Aorta (tissue), 5 donors: ENCODE measurements around the gene SMARCE1. TPM values are rescaled to one million over a fixed set of nuclear protein-coding genes. Genes with fewer than 3 reads are reported as not detected.
"Not testable (repeated sequence)": the region's sequence is repeated elsewhere in the genome, so short reads cannot be mapped to it uniquely, and the experiment has no call there.

Source experiments
- ATAC-seq: fragments of 200-7000 bp; cut with Tn5 transposase; one replicate; pipeline ENCODE4 v1.9.1; 2022; ENCODE audit warnings: moderate library complexity; ENCODE audit not compliant: low FRiP score
- DNase-seq, 2 donors: peaks; one replicate each; pipeline ENCODE4 v3.0.0-alpha.2; 2020
- H3K27ac ChIP-seq, 2 donors: one replicate each; pipeline ENCODE4 v1.5.1; 2013; ENCODE audit warnings: low read length in 2 of 2, mild to moderate bottlenecking in 2 of 2, moderate library complexity in 2 of 2, control low read depth in 1 of 2, inconsistent platforms in 1 of 2, low read depth in 1 of 2
- H3K27me3 ChIP-seq, 2 donors: one replicate each; pipeline ENCODE4 v1.6.1; 2013; ENCODE audit warnings: control low read depth in 1 of 2, low read length in 1 of 2, mild to moderate bottlenecking in 1 of 2, moderate library complexity in 1 of 2; ENCODE audit not compliant: insufficient read depth in 2 of 2, control insufficient read depth in 1 of 2
- H3K36me3 ChIP-seq, 2 donors: one replicate each; pipeline ENCODE4 v1.6.1; 2013; ENCODE audit warnings: control low read depth in 1 of 2, low read length in 1 of 2, mild to moderate bottlenecking in 1 of 2; ENCODE audit not compliant: insufficient read depth in 2 of 2, control insufficient read depth in 1 of 2
- H3K4me1 ChIP-seq, 2 donors: one replicate each; pipeline ENCODE4 v1.6.1; 2013; ENCODE audit warnings: low read length in 2 of 2, control low read depth in 1 of 2, mild to moderate bottlenecking in 1 of 2, moderate library complexity in 1 of 2; ENCODE audit not compliant: insufficient read depth in 2 of 2, control insufficient read depth in 1 of 2
- H3K4me3 ChIP-seq, 2 donors: one replicate each; pipeline ENCODE4 v1.5.1; 2013; ENCODE audit warnings: low read length in 2 of 2, control low read depth in 1 of 2, mild to moderate bottlenecking in 1 of 2
- H3K9me3 ChIP-seq: one replicate; pipeline ENCODE4 v1.6.1; 2013; ENCODE audit warnings: mild to moderate bottlenecking, low read length; ENCODE audit not compliant: control insufficient read depth
- WGBS, 2 donors: extraction: QIAGEN DNeasy Blood & Tissue Kit; methylation state at CpG; one replicate each; pipeline ENCODE4 v1.1.7; 2013; 5-methylcytosine and 5-hydroxymethylcytosine counted together
- intact Hi-C, 2 donors: fragments of 100-400 bp; cut with DNase I; formaldehyde crosslinking; loops; one replicate each; pipeline versions ENCODE4 v1.14.2 to v1.15.0; 2022
- polyA plus RNA-seq, 2 donors: library from polyadenylated mRNA; stranded (reverse); fragments of 200-250 nt; gene quantifications; one replicate each; pipeline ENCODE4 v1.2.3, GENCODE V29; 2013
- total RNA-seq, 2 donors: library from RNA; stranded (reverse); fragmentation: NEBNext Ultra II Directional; extraction: Animal tissue kit (Norgen Biotek cat#: 25700); gene quantifications; one replicate each; pipeline ENCODE4 v1.2.1, GENCODE V29; 2021
- donor health status: healthy with polysubstance abuse.
- donor health status: Bipolar disorder and iron deficiency.
- donor health status: DM: no; HTN: no; CAD: no.
- donor health status: DM: no; HTN: no; CAD: no.
- donor health status: DM: yes; HTN: yes; CAD: no.

SMARCE1 gene
- total and polyA plus RNA-seq, 4 donors, result 61.0 to 84.4 (median 76.2) TPM

DNA sequence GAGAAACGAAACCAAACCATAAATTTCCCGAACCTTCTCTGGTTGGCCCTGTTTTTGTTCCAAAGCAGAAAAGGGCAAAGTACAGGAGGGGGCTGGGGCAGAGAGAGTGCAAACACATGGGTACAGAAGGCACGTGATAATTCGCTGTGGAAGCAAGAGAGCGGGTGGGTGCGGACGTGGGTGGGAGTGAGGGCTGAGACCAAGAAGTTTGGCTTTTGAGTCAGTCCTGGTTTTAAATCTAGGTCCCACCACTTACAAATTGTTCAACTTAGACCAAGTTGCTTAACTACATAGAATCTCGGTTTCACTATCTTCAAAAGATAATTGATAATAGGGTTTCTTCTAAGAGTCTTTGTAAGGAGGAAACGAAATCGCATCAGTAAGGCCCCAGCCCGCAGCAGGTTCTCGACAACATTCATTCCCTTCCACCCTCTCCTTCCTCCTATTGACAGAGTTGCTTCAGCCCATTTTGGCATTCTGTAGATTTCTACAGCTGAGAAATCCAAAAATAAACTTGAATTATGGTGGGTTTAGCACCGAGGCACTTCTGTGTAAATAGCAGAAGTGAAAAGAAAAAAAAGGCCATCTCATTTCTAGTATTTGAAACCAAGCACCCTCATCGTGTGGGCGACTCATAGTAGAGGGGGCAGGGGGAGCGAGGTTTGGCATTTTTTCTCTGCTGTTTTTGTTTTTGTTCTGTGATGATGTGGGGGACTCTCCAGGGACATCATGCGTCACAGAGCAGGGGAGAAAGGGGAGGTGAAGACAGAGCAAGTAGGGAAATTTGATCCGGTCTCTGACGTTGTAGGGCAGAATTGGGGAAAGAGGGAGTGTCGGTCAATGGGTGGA lies 48.8 kb downstream of the SMARCE1 start:
- H3K9me3 ChIP-seq, result no peaks in the 10 kb centered on the region
- peaks cover 0 to 2% of the 10 kb centered on the region in 2 donors for H3K27me3 ChIP-seq
- 43 to 57% methylated on average over 20 of the region's 20 CpGs for WGBS, 2 donors
- ATAC-seq (peak; percentile 64), DNase-seq (no peak)
- H3K4me1 ChIP-seq, result no peaks in the 10 kb centered on the region
- H3K4me3 ChIP-seq, result no peak overlapping the region
- intact Hi-C loops, result no loop called here
- no peaks in the 10 kb centered on the region for H3K36me3 ChIP-seq
- no peak overlapping the region for H3K27ac ChIP-seq

DNA sequence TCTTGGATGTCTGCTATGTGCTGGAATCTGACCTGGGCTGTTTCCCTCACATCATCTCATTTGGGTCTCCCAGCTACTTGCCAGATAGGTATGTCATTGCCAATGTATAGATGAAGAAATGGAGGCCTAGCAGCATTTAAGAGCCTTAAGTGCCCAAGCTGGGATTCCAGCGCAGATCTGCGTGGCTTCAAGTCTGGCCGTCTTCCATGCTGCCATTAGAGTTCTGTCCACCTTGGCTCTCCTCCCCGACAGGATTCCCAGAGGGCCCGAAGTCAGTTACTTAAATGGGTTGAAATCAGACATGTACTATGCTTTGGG lies 49.4 kb downstream of the SMARCE1 start:
- H3K4me3 ChIP-seq, result no peak overlapping the region
- no peak for DNase-seq
- H3K9me3 ChIP-seq, result no peaks in the 10 kb centered on the region
- intact Hi-C loops, result no loop called here
- no peak for ATAC-seq
- H3K4me1 ChIP-seq, result no peaks in the 10 kb centered on the region
- no peaks in the 10 kb centered on the region for H3K36me3 ChIP-seq
- 31 to 60% methylated on average over 5 of the region's 5 CpGs for WGBS, 2 donors
- no peak overlapping the region for H3K27ac ChIP-seq
- H3K27me3 ChIP-seq, result peaks cover 0 to 2% of the 10 kb centered on the region in 2 donors

DNA sequence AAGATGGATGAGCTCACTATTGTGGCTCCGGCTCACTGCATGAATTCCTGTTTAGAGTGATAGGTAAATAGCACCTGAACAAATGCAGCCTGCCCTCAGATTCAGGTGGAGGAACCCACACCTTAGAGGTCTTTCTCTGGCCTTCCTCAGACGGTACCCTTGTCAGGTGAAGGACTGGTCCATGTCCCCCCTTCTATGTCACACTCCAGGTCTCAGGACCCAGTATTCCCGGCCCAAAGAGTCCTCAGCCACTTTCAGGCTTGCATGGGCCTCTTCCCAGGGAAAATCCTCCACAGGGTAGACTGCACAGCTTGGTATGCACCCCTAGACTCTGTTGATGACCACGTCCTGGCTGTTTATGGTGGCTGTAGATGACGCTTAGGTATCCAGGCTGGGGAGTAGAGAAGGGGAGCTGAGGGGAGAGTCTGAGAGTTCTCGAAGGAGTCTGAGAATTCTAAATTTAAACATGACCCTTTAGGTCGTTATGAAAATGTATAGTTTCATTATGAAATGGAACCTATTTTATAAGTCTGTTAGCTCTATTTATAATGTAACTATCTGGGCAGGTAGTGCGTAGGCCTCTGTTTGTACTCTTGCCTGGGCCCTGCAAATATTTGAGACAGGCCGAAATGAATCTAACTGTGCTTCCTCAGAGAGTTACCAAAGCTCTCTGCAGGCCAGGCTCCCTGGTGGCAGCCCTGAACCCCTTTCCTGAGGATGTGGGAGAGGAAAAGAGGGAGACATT lies 49.9 kb downstream of the SMARCE1 start:
- 89 to 92% methylated on average over 9 of the region's 9 CpGs for WGBS, 2 donors
- Histone ChIP-seq H3K4me3 (no peak overlapping the region), H3K36me3 (no peaks in the 10 kb centered on the region), H3K9me3 (no peaks in the 10 kb centered on the region), H3K27ac (no peak overlapping the region), H3K4me1 (no peaks in the 10 kb centered on the region), H3K27me3 (peaks cover 0 to 2% of the 10 kb centered on the region in 2 donors)
- DNase-seq (no peak), ATAC-seq (no peak)
- intact Hi-C loops, result no loop called here

DNA sequence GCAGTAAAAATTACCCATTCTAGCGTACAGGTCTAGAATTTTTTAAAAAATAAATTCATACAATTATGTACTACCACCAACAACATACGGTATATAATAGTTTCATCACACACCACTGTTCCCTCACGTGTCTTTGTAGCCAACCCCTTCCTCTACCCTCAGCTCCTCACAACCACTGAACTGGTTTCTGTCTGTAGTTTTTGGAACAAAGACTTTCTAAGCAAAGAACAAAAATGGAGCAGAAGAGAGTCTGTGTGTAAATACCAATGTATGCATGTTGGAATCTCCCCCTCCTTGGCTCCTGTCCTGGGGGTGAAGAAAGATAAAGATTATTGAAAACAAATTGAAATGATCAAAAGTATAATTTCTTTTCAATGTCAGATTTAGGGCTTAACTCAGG lies 50.5 kb downstream of the SMARCE1 start:
- H3K27ac ChIP-seq, result no peak overlapping the region
- H3K9me3 ChIP-seq, result no peaks in the 10 kb centered on the region
- no peak overlapping the region for H3K4me3 ChIP-seq
- intact Hi-C loops, result no loop called here
- DNase-seq (no peak), ATAC-seq (no peak)
- H3K36me3 ChIP-seq, result no peaks in the 10 kb centered on the region
- 89 to 93% methylated on average over 3 of the region's 3 CpGs for WGBS, 2 donors
- no peaks in the 10 kb centered on the region for H3K4me1 ChIP-seq
- H3K27me3 ChIP-seq, result peaks cover 0 to 2% of the 10 kb centered on the region in 2 donors

DNA sequence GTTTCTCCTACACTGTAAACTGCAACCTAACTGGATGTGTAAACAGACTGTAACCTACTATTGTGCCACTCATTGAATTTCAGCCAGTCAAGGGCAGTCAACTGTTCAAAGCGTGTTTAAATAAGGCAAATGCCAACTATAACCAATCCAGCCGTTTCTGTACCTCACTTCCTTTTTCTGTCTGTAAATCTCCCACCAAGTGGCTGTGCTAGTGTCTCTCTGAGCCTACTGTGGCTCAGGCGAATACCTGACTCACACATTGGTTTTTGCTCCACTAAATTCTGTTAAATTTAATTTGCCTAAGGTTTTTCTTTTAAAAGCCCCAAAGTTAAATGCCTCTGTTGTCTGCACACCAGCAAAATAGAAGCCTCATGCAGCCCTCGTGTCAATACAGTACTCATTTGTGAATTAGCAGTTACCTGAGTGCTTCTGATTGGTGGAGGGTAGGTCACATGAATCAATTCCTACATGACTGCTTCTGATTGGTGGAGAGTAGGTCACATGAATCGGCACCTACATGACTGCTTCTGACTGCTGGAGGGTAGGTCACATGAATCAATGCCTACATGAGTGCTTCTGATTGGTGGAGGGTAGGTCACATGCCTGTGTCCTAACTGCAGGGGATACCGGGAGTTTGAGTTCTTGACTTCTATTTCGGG lies 51.2 kb downstream of the SMARCE1 start:
- WGBS, 2 donors, result 73 to 77% methylated on average over 7 of the region's 7 CpGs
- ATAC-seq (no peak), DNase-seq (no peak)
- no peak overlapping the region for H3K4me3 ChIP-seq
- intact Hi-C loops, result no loop called here
- no peaks in the 10 kb centered on the region for H3K36me3 ChIP-seq
- no peak overlapping the region for H3K27ac ChIP-seq
- H3K4me1 ChIP-seq, result no peaks in the 10 kb centered on the region
- no peaks in the 10 kb centered on the region for H3K9me3 ChIP-seq
- peaks cover 0 to 2% of the 10 kb centered on the region in 2 donors for H3K27me3 ChIP-seq

DNA sequence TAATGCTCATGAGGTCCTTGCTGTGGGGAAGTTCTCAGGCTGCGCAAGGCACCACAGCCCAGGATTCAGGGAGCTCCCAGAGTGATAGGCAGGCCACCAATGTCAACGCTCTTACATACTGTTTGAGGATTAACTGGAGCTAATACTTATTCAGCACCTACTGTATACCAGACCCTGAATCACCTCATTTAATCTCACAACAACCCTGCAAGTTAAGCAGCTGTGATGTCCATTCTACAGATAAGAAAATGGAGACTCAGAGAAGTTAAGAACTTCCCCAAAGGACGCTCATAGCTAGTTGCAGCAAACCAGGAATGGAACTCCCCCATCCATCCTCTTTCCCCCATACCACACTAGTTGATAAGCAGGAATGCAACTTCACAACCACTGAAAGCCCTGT lies 56.9 kb downstream of the SMARCE1 start:
- Histone ChIP-seq H3K4me3 (no peak overlapping the region), H3K9me3 (no peaks in the 10 kb centered on the region), H3K27me3 (no peaks in the 10 kb centered on the region), H3K36me3 (no peaks in the 10 kb centered on the region), H3K27ac (no peak overlapping the region), H3K4me1 (no peaks in the 10 kb centered on the region)
- intact Hi-C loops, result no loop called here
- no peak for ATAC-seq
- DNase-seq, result no peak
- whole genome bisulfite sequencing, 2 donors, result 90 to 94% methylated on average over 3 of the region's 3 CpGs

DNA sequence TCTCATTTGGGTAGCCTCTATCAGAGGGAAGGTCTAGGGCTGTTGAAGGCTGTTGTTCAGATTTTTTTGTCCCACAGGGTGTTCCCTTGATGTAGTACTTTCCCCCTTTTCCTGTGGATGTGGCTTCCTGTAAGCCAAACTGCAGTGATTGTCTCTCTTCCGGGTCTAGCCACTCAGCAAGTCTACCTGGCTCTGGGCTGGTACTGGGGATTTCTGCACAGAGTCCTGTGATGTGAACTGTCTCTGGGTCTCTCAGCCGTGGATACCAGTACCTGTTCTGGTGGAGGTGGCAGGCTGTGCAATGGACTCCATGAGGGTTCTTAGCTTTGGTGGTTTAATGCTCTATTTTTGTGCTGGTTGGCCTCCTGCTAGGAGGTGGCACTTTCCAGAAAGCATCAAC lies 59.1 kb downstream of the SMARCE1 start:
- no peak for DNase-seq
- WGBS, 2 donors, result 79 to 83% methylated on average over 2 of the region's 2 CpGs
- intact Hi-C loops, result no loop called here
- Histone ChIP-seq H3K36me3 (no peaks in the 10 kb centered on the region), H3K4me1 (no peaks in the 10 kb centered on the region), H3K9me3 (no peaks in the 10 kb centered on the region), H3K27ac (no peak overlapping the region), H3K4me3 (no peak overlapping the region), H3K27me3 (no peaks in the 10 kb centered on the region)
- no peak for ATAC-seq

DNA sequence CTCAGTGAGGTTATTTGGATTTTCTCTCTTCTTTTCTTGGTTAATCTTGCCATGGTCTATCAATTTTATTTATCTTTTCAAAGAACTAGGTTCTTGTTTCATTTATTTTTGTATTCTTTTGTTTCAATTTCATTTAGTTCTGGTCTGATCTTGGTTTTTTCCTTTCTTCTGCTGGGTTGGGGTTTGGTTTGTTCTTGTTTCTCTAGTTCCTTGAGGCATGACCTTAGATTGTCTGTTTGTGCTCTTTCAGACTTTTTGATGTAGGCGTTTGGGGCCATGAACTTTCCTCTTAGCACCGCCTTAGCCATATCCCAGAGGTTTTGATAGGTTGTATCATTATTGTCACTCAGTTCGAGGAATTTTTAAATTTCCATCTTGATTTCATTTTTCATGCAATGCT lies 61.4 kb downstream of the SMARCE1 start:
- intact Hi-C loops, H3K27ac ChIP-seq, DNase-seq, H3K4me3 ChIP-seq, H3K4me1 ChIP-seq, H3K27me3 ChIP-seq, H3K9me3 ChIP-seq, ATAC-seq, H3K36me3 ChIP-seq: not testable (repeated sequence)
- 64 to 73% methylated on average over 3 of the region's 3 CpGs for WGBS, 2 donors
